Stomach (tissue), 9 donors: ENCODE measurements around the gene P2RX4. TPM values are rescaled to one million over a fixed set of nuclear protein-coding genes. Genes with fewer than 3 reads are reported as not detected.

Experiments used
- DNase-seq, 2 donors: peaks; one replicate each; pipeline versions ENCODE4 v3.0.0 to v3.0.0-alpha.2; 2013 to 2019
- H3K27ac ChIP-seq, 5 donors: fragments of 200-600 bp in 4 of 5; sonication (generic) in 4 of 5; one replicate each; pipeline ENCODE4 v1.5.1; 2013 to 2019; ENCODE audit warnings: mild to moderate bottlenecking in 1 of 5, moderate library complexity in 1 of 5
- H3K27me3 ChIP-seq, 3 donors: fragments of 200-600 bp; sonication (generic); one replicate each; pipeline ENCODE4 v1.5.1; 2017 to 2019; ENCODE audit warnings: mixed run types in 1 of 3
- H3K36me3 ChIP-seq, 4 donors: fragments of 200-600 bp; sonication (generic); 1 replicate in 3 of 4; 2 replicates in 1 of 4; pipeline ENCODE4 v1.5.1; 2016 to 2019
- H3K4me1 ChIP-seq, 4 donors: fragments of 200-600 bp; sonication (generic); one replicate each; pipeline ENCODE4 v1.5.1; 2016 to 2019
- H3K4me3 ChIP-seq, 4 donors: fragments of 200-600 bp; sonication (generic) in 3 of 4; one replicate each; pipeline ENCODE4 v1.5.1; 2016 to 2019; ENCODE audit warnings: mild to moderate bottlenecking in 1 of 4
- H3K9me3 ChIP-seq, 4 donors: fragments of 200-600 bp; sonication (generic); one replicate each; pipeline ENCODE4 v1.5.1; 2016 to 2019
- CTCF ChIP-seq, 7 experiments: fragments of 450-650 bp in 4 of 7; fragments of 200-600 bp in 3 of 7; sonication (generic) in 3 of 7; IDR thresholded peaks; one replicate each; pipeline ENCODE4 v1.5.1; 2016 to 2019; ENCODE audit warnings: antibody characterized with exemption in 7 of 7, control low read depth in 2 of 7, mild to moderate bottlenecking in 1 of 7
- EP300 ChIP-seq: sonication (generic); formaldehyde crosslinking; IDR thresholded peaks from one replicate; pipeline ENCODE4 v1.6.1; 2017; ENCODE audit warnings: antibody characterized with exemption
- POLR2A ChIP-seq, 4 donors: fragments of 450-650 bp; IDR thresholded peaks; one replicate each; pipeline ENCODE4 v1.6.1; 2016; ENCODE audit warnings: antibody characterized with exemption in 4 of 4, control low read depth in 2 of 4, mild to moderate bottlenecking in 1 of 4, moderate library complexity in 1 of 4
- POLR2AphosphoS5 ChIP-seq, 3 donors: sonication (generic); formaldehyde crosslinking; IDR thresholded peaks; one replicate each; pipeline ENCODE4 v1.6.1; 2016; ENCODE audit warnings: antibody characterized with exemption in 3 of 3
- WGBS, 5 donors: extraction: QIAGEN DNeasy Blood & Tissue Kit in 3 of 5; methylation state at CpG; one replicate each; pipeline versions ENCODE4 v1.1.5 to v1.1.7; 2013 to 2018; 5-methylcytosine and 5-hydroxymethylcytosine counted together
- intact Hi-C: fragments of 100-400 bp; cut with DNase I; formaldehyde crosslinking; loops from one replicate; pipeline ENCODE4 v1.15.1; 2023; ENCODE audit warnings: low total_unique reads
- polyA plus RNA-seq, 3 donors: library from polyadenylated mRNA; stranded (reverse); fragments of 200-250 nt; gene quantifications; one replicate each; pipeline ENCODE4 v1.2.3, GENCODE V29; 2013
- total RNA-seq, 5 donors: library from RNA; depleted of rRNA; stranded (reverse); fragments of >200 nt; gene quantifications; one replicate each; pipeline versions ENCODE4 v1.1.0 to v1.2.3, GENCODE V29; 2014 to 2016
- donor health status: healthy with polysubstance abuse.
- donor health status: Bipolar disorder and iron deficiency.
- donor health status: healthy.

P2RX4 gene
- total and polyA plus RNA-seq, 8 donors = 13.8 to 65.2 (median 26.4) TPM

GRCh38 chr12:121259074-121259473 lies 49.1 kb downstream of the P2RX4 start:
- H3K9me3 ChIP-seq = no peaks in the 10 kb centered on the region
- no peak overlapping the region for H3K27ac ChIP-seq
- H3K4me1 ChIP-seq = no peaks in the 10 kb centered on the region
- TF ChIP-seq POLR2A (IDR thresholded peaks at IDR 0.05) (no peak), POLR2AphosphoS5 (IDR thresholded peaks at IDR 0.05) (no peak), CTCF (IDR thresholded peaks at IDR 0.05) (no peak), EP300 (no peak)
- DNase-seq = no peak
- intact Hi-C loops = no loop called here
- H3K27me3 ChIP-seq = no peaks in the 10 kb centered on the region
- no peak overlapping the region for H3K4me3 ChIP-seq
- WGBS, 5 donors = 95 to 98% (median 97%) methylated on average over 11 of the region's 11 CpGs
- H3K36me3 ChIP-seq = peaks cover 58 to 98% (median 90%) of the 10 kb centered on the region in 4 donors

GRCh38 chr12:121260091-121260490 lies 50.2 kb downstream of the P2RX4 start:
- no peak for DNase-seq
- intact Hi-C loops = no loop called here
- TF ChIP-seq POLR2AphosphoS5 (IDR thresholded peaks at IDR 0.05) = no peak
- no peak for TF ChIP-seq CTCF (IDR thresholded peaks at IDR 0.05)
- TF ChIP-seq POLR2A (IDR thresholded peaks at IDR 0.05) = no peak
- no peak for TF ChIP-seq EP300
- Histone ChIP-seq H3K27ac (no peak overlapping the region), H3K4me3 (no peak overlapping the region), H3K36me3 (peaks cover 51 to 99% (median 92%) of the 10 kb centered on the region in 4 donors), H3K4me1 (no peaks in the 10 kb centered on the region), H3K27me3 (no peaks in the 10 kb centered on the region), H3K9me3 (no peaks in the 10 kb centered on the region)
- 89 to 94% (median 91%) methylated on average over 7 of the region's 7 CpGs for WGBS, 5 donors

- Histone ChIP-seq H3K36me3 (peaks cover 54 to 100% (median 96%) of the 10 kb centered on the region in 4 donors), H3K27ac (no peak overlapping the region), H3K4me1 (no peaks in the 10 kb centered on the region), H3K27me3 (no peaks in the 10 kb centered on the region), H3K9me3 (no peaks in the 10 kb centered on the region), H3K4me3 (no peak overlapping the region)
- 91 to 98% (median 95%) methylated on average over 6 of the region's 6 CpGs for WGBS, 5 donors
- TF ChIP-seq CTCF (IDR thresholded peaks at IDR 0.05) (no peak), EP300 (no peak), POLR2AphosphoS5 (IDR thresholded peaks at IDR 0.05) (no peak), POLR2A (IDR thresholded peaks at IDR 0.05) (no peak)
- no peak for DNase-seq
- intact Hi-C loops = no loop called here
Measured at GRCh38 chr12:121261398-121261797, 51.5 kb downstream of the P2RX4 start.

GRCh38 chr12:121263206-121263935 lies 53.4 kb downstream of the P2RX4 start:
- DNase-seq = no peak
- H3K9me3 ChIP-seq = no peaks in the 10 kb centered on the region
- intact Hi-C loops = no loop called here
- WGBS, 5 donors = 94 to 96% (median 94%) methylated on average over 10 of the region's 10 CpGs
- no peak for TF ChIP-seq POLR2A (IDR thresholded peaks at IDR 0.05)
- no peak for TF ChIP-seq CTCF (IDR thresholded peaks at IDR 0.05)
- no peak for TF ChIP-seq POLR2AphosphoS5 (IDR thresholded peaks at IDR 0.05)
- no peak for TF ChIP-seq EP300
- no peaks in the 10 kb centered on the region for H3K4me1 ChIP-seq
- H3K27me3 ChIP-seq = no peaks in the 10 kb centered on the region
- no peak overlapping the region for H3K27ac ChIP-seq
- no peak overlapping the region for H3K4me3 ChIP-seq
- H3K36me3 ChIP-seq = peaks cover 67 to 98% (median 97%) of the 10 kb centered on the region in 4 donors
